Panc1 (cell line): Measurements from ENCODE around the gene SMIM22. TPM values are rescaled to one million over a fixed set of nuclear protein-coding genes. Genes with fewer than 3 reads are reported as not detected.
A peak's percentile ranks its signal among the peaks of the same experiment; 100 is the strongest.

Experiments
- ATAC-seq: fragments of 200-7000 bp; cut with Tn5 transposase; 2 replicates; pipeline ENCODE4 v1.9.1; 2020; ENCODE audit warnings: mild to moderate bottlenecking, moderate library complexity
- BruUV-seq: library from RNA; stranded (reverse); fragments of 400-500 nt; replicated peaks from 2 replicates; lab custom pipeline; 2021; lab: Mats Ljungman, UMichigan
- CTCF ChIA-PET: fragments of 300-600 bp; sonication (Branson Sonifier 250); formaldehyde crosslinking; loops from one replicate; lab custom pipeline; 2022; ENCODE audit warnings: antibody characterized with exemption; lab: Charles Lee
- POLR2A ChIA-PET: fragments of 300-600 bp; sonication (Branson Sonifier 250); formaldehyde crosslinking; loops from one replicate; lab custom pipeline; 2022; ENCODE audit warnings: antibody characterized with exemption; lab: Charles Lee
- DNase-seq: peaks from one replicate; pipeline ENCODE4 v3.0.0-alpha.2; 2010; ENCODE audit warnings: low read depth, low spot score
- H3K27ac ChIP-seq: 2 replicates; pipeline ENCODE4 v1.5.1; 2011; ENCODE audit warnings: mild to moderate bottlenecking, low read length, inconsistent platforms
- H3K27me3 ChIP-seq: fragments of 200-500 bp; sonication (Bioruptor generic); 2 replicates; pipeline ENCODE4 v1.6.0; 2014; ENCODE audit warnings: low read length, inconsistent platforms; ENCODE audit not compliant: control insufficient read depth, insufficient read depth
- H3K36me3 ChIP-seq: fragments of 200-500 bp; sonication (Bioruptor generic); 2 replicates; pipeline ENCODE4 v1.5.1; 2014; ENCODE audit warnings: inconsistent platforms, mild to moderate bottlenecking, low read length, moderate library complexity; ENCODE audit not compliant: control insufficient read depth, insufficient read depth
- H3K4me1 ChIP-seq: 2 replicates; pipeline ENCODE4 v1.5.1; 2011; ENCODE audit warnings: inconsistent platforms, mild to moderate bottlenecking, low read length, moderate library complexity; ENCODE audit not compliant: control insufficient read depth, insufficient read depth
- H3K4me3 ChIP-seq, 2 experiments: 2 replicates each; pipeline ENCODE4 v1.5.1; 2011 to 2012; ENCODE audit warnings: low read depth in 2 of 2, low read length in 2 of 2, mild to moderate bottlenecking in 2 of 2, inconsistent platforms in 1 of 2, moderate library complexity in 1 of 2
- H3K9me3 ChIP-seq: fragments of 200-500 bp; sonication (Bioruptor generic); 2 replicates; pipeline ENCODE4 v1.5.1; 2014; ENCODE audit warnings: low read depth, mild to moderate bottlenecking, inconsistent platforms, low read length, moderate library complexity; ENCODE audit not compliant: control insufficient read depth, insufficient read depth
- POLR2AphosphoS5 ChIP-seq: IDR thresholded peaks from 2 replicates; pipeline ENCODE4 v1.6.1; 2012; ENCODE audit warnings: mild to moderate bottlenecking, low read depth, low read length, moderate library complexity
- SIN3A ChIP-seq: IDR thresholded peaks from 2 replicates; pipeline ENCODE4 v1.6.1; 2012; ENCODE audit warnings: low read depth, mild to moderate bottlenecking, low read length, moderate library complexity, borderline replicate concordance; ENCODE audit not compliant: insufficient read depth
- TCF7L2 ChIP-seq: IDR thresholded peaks from 2 replicates; pipeline ENCODE4 v1.6.1; 2011; ENCODE audit warnings: mild to moderate bottlenecking, low read depth, low read length, inconsistent platforms
- in situ Hi-C: cut with HindIII; loops from 2 replicates; pipeline ENCODE4 v1.10.0; 2016; ENCODE audit warnings: low sequenced_read_pairs, low pct_unique_long_range_greater_than_20kb
- intact Hi-C: fragments of 100-400 bp; cut with micrococcal nuclease; formaldehyde crosslinking; loops from one replicate; pipeline ENCODE4 v1.10.0; 2022; ENCODE audit not compliant: unreplicated experiment
- total RNA-seq: library from RNA; stranded (reverse); gene quantifications from one replicate; pipeline ENCODE4 v1.2.1, GENCODE V29; 2021; ENCODE audit not compliant: unreplicated experiment
- TF ChIP-seq, protein P1 (sequence below): fragments of 450-650 bp; IDR thresholded peaks from 2 replicates; pipeline ENCODE4 v1.5.1; 2017; ENCODE audit warnings: mild to moderate bottlenecking
- TF ChIP-seq, protein P2 (sequence below), 2 experiments: IDR thresholded peaks; 2 replicates each; pipeline ENCODE4 v1.6.1; 2011 to 2012; ENCODE audit warnings: low read depth in 2 of 2, control low read depth in 1 of 2, low read length in 1 of 2, mild to moderate bottlenecking in 1 of 2, moderate library complexity in 1 of 2; ENCODE audit not compliant: insufficient read depth in 1 of 2

Gene SMIM22
- total RNA-seq, 1 experiment from 2014 or later = not detected

DNA sequence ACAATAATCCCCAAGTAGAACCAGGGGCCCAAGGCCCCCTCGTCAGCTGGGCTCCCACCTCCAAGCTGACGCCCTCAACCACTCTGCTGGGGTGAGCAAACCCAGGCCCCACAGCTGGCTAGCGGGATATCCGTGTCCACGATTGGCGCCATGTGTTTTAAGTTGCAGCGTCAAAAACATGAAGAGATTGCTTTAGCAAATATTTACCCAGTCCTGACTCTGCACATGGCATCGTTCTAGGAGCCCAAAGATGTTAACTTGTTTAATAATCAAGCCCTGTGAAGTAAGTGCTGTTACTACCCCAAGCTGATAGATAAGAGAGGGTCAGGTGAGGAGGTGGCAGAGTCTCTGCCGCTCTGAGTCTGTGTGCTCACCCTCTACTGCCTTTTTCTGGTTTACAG, 6.7 kb upstream of the SMIM22 start:
- POLR2A ChIA-PET = no interaction called here
- Histone ChIP-seq H3K4me3 (no peak overlapping the region), H3K27ac (no peak overlapping the region), H3K27me3 (no peaks in the 10 kb centered on the region), H3K36me3 (no peaks in the 10 kb centered on the region), H3K9me3 (no peaks in the 10 kb centered on the region), H3K4me1 (peaks cover 8% of the 10 kb centered on the region; the same call in 1 of the 2 replicates)
- no TSS peak for BruUV-seq
- CTCF ChIA-PET = no interaction called here
- ATAC-seq (no peak), DNase-seq (no peak)
- intact Hi-C loops = no loop called here
- TF ChIP-seq POLR2AphosphoS5 (no peak), TCF7L2 (no peak), SIN3A (no peak)
- TF ChIP-seq, protein P1, sequence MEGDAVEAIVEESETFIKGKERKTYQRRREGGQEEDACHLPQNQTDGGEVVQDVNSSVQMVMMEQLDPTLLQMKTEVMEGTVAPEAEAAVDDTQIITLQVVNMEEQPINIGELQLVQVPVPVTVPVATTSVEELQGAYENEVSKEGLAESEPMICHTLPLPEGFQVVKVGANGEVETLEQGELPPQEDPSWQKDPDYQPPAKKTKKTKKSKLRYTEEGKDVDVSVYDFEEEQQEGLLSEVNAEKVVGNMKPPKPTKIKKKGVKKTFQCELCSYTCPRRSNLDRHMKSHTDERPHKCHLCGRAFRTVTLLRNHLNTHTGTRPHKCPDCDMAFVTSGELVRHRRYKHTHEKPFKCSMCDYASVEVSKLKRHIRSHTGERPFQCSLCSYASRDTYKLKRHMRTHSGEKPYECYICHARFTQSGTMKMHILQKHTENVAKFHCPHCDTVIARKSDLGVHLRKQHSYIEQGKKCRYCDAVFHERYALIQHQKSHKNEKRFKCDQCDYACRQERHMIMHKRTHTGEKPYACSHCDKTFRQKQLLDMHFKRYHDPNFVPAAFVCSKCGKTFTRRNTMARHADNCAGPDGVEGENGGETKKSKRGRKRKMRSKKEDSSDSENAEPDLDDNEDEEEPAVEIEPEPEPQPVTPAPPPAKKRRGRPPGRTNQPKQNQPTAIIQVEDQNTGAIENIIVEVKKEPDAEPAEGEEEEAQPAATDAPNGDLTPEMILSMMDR = no peak
- TF ChIP-seq, protein P2, sequence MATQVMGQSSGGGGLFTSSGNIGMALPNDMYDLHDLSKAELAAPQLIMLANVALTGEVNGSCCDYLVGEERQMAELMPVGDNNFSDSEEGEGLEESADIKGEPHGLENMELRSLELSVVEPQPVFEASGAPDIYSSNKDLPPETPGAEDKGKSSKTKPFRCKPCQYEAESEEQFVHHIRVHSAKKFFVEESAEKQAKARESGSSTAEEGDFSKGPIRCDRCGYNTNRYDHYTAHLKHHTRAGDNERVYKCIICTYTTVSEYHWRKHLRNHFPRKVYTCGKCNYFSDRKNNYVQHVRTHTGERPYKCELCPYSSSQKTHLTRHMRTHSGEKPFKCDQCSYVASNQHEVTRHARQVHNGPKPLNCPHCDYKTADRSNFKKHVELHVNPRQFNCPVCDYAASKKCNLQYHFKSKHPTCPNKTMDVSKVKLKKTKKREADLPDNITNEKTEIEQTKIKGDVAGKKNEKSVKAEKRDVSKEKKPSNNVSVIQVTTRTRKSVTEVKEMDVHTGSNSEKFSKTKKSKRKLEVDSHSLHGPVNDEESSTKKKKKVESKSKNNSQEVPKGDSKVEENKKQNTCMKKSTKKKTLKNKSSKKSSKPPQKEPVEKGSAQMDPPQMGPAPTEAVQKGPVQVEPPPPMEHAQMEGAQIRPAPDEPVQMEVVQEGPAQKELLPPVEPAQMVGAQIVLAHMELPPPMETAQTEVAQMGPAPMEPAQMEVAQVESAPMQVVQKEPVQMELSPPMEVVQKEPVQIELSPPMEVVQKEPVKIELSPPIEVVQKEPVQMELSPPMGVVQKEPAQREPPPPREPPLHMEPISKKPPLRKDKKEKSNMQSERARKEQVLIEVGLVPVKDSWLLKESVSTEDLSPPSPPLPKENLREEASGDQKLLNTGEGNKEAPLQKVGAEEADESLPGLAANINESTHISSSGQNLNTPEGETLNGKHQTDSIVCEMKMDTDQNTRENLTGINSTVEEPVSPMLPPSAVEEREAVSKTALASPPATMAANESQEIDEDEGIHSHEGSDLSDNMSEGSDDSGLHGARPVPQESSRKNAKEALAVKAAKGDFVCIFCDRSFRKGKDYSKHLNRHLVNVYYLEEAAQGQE (IDR thresholded peaks at IDR 0.05; ENCODE audit: insufficient read depth in 1 of 2, low read depth in 2 of 2, low read length in 1 of 2) = no peak
- in situ Hi-C loops = no loop called here

DNA sequence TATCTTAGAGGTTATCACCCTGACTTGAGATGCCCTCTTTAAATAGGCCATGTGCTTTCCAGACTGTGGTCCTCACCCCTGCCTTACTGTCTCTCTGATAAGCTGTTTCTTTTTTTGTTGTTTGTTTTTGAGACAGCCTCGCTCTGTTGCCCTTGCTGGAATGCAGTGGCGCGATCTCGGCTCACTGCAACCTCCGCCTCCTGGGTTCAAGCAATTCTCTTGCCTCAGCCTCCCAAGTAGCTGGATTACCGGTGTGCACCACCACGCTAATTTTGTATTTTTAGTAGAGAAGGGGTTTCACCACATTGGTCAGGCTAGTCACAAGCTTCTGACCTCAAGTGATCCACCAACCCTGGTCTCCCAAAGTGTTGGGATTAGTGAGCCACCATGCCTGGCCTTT, 6.3 kb upstream of the SMIM22 start:
- ATAC-seq = 0 out of 2 replicates have a peak, but pooled peaks have one; percentile 7
- ChIA-PET CTCF (interaction anchor here (0.6 kb wide), 1 partner anchor 198 kb away, joined by 7 read pairs; no protein-coding TSS in a partner anchor), POLR2A (interaction anchor here (0.6 kb wide), 1 partner anchor 27 kb away, joined by 6 read pairs; no protein-coding TSS in a partner anchor)
- H3K27ac ChIP-seq = no peak overlapping the region
- in situ Hi-C loops (no loop called here), intact Hi-C loops (no loop called here)
- BruUV-seq = no TSS peak
- DNase-seq = no peak
- H3K27me3 ChIP-seq = no peaks in the 10 kb centered on the region
- H3K9me3 ChIP-seq = no peaks in the 10 kb centered on the region
- H3K4me1 ChIP-seq = peaks cover 8% of the 10 kb centered on the region; the same call in 1 of the 2 replicates
- no peaks in the 10 kb centered on the region for H3K36me3 ChIP-seq
- no peak overlapping the region for H3K4me3 ChIP-seq
- TF ChIP-seq, protein P1 = no peak
